Iris pigment epithelial cell (primary cell): ENCODE measurements around the gene SBNO1.
"Not testable (repeated sequence)": the region's sequence is repeated elsewhere in the genome, so short reads cannot be mapped to it uniquely, and the experiment has no call there.

Experiments used
- DNase-seq: peaks from one replicate; pipeline ENCODE4 v3.0.0-alpha.2; 2011; ENCODE audit warnings: low read depth

SBNO1 gene

DNA sequence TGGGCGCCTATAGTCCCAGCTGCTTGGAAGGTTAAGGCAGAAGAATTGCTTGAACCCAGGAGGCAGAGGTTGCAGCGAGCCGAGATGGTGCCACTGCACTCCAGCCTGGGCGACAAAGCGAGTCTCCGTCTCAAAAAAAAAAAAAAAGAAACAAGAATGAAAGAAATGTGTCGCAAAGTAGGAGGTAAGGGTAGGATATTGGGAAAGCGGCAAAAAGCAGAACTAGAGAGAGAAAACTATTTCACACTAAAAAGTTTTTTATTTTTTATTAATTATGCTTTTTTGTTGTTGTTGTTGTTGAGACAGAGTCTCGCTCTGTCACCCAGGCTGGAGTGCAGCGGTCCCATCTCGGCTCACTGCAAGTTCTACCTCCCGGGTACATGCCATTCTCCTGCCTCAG is 17.7 kb downstream of the SBNO1 start:
- no peak for DNase-seq

DNA sequence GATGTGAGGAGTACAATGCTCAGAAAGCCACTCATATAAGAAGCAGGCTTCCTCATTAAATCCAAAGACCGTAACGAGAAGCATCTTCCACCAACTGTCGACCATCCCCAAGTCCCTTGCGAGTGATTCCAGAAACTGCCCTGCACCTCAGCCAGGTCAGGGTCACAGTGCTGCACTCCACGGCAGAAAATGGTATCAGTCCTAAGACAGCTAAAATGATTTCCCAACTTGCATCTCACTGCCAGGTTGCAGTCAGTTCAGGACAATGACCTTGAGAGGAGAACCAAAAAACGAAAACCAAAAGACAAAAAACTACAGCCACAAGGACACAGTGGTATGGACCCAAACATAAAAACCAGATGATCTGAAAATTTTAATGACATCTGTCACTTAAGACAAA is 20.6 kb downstream of the SBNO1 start:
- DNase-seq, result no peak

DNA sequence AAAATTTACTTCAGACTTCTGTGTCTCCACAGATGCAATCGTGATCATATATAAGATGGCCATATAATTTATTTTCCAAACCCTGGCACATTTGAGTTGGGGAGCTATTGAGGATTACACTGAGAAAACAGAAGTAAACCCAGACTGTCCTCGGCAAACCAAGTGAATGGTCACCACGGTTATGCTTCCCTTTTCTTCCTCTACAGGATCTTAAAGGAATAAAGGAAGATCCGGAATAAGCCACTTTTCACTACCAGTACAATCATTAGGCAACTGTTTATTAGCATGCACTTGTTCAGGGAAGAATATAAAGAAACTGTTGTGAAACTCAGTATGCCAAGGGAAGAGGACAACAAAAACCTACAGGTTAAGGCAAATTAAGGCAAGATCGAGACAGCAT is 27.6 kb downstream of the SBNO1 start:
- no peak for DNase-seq

DNA sequence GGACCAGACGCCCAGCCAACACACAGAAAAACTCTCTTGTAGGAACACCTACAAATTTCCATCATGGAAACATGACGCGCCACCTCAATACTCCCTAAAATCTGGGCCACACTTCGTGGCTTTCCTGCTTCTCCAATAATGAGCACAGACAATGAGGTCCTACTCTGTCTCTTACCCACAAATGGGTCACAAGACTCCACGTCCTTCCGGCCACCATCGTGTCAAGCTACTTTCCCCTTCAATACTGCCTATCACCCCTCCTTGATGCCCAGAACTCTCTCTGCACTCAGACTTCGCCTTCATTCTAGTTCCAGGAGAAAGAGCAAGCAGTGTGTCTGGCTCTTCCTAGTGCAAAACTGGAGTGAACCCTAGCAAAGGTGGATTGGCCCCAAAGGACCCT is 28.1 kb downstream of the SBNO1 start:
- no peak for DNase-seq

DNA sequence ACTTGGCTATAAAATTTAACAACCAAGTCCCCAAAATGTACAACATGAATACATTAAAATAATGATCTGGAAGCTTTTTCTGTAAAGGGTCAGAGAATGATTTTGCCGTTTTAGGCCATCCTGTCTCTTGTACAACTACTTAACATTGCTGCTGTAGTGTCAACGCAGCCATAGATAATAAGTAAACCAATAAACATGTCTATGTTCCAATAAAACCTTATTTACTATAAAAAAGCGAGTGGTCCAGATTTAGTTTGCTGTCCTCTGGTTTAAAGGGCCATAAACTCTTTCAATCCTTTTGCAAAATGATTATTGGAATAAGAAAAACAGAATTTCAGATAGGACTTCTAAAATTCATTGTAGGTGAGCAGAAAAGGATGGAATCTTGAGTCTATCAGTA is 29.2 kb downstream of the SBNO1 start:
- DNase-seq, result no peak

DNA sequence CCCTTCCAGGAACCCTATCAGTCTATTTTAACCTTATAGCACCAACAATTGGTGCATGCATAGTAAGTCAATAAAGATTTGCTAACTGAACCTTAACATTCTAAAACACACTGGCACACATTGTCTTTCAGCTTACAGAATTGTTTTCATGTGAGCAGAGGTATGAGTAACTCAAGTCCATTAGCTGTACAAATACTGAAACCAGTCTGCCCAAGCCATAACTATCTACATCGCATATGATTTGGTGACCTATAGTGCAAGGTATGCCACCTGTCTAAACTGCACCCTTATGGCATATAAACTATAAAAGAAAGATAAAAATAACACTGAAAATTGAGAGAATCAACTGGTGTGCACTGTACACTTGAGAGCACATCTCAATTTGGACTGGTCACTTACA is 34.8 kb downstream of the SBNO1 start:
- DNase-seq, result no peak

DNA sequence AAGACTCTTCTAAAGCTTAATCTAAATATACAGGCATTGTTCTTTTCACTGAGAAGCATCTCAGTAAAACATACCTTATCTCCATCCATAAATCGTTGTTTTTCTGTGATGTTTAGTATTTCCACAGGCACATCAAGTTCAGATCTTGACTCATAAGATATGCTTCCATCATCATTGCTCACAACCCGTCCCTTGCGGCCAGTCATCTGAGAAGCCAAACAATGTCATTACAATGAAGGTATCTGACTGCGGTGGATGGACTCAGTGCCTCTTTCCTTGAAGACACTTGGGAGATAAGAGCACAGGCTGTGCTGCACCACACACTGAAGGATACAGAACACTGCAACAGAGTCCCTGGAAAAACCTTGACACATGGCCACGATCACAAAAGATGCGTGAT is 44.8 kb downstream of the SBNO1 start:
- no peak for DNase-seq

DNA sequence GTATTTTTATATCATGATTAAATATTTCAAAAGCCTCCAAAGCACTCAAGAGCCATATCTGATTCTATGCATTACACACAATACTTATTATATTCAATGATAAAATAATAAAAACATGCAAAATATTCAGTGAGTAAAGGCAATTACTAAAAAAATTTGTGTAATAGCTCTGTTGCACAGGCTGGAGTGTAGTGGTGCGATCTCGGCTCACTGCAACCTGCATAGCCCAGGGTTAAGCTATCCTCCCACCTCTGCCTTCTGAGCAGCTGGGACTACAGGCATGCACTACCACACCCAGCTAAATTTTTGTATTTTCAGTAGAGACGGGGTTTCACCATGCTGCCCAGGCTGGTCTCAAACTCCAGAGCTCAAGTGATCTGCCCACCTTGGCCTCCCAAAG is 45.4 kb downstream of the SBNO1 start:
- no peak for DNase-seq

DNA sequence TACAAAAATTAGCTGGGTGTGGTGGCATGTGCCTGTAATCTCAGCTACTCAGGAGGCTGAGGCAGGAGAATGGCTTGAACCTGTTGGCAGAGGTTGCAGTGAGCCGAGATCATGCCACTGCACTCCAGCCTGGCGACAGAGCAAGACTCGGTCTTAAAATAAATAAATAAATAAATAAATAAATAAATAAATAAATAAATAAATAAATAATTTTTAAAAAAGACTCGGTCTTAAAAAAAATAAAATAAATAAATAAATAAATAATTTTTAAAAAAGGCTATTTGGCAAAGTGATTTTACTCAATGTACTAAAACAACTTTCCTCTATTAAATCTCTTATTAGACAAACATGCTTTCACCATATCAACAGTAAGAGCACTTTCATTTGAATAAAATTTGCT is 51.6 kb downstream of the SBNO1 start:
- not testable (repeated sequence) for DNase-seq

DNA sequence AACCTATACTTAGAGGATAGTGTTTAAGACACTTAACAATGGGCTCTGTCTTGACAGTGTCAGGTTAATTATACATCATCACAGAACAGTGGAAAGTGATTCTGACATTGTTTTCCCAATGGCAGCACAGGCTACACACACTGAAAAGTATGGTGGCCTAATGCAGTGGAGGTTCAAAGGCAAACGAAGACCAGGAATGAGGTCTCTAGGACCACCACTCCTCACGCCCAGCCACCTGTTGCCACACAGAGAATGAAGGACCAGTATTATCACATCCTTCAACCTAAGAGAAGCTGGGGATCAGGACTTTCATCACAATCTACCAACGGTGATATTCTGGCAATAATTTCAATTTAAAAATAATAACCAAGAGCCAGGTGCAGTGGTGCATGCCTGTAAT is 58.4 kb downstream of the SBNO1 start:
- DNase-seq, result no peak

DNA sequence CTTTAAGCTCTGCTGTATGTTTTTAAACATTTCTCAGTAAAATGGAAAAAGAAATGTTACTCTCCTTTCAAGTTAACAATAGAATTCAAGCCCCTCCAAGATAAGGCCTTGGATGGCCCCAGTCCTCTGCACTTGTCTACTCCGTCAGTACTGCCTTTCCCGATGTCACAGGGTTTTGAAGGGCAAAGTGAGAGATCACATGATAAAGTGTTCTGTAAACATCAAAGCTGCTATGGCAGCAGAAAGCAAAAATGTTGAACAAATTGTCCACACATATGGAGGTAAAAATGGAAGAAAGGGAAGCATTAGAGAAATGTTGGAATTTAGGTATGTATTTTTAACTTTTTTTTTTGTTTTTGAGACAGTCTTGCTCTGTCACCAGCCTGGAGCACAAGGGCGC is 59.5 kb downstream of the SBNO1 start:
- no peak for DNase-seq

DNA sequence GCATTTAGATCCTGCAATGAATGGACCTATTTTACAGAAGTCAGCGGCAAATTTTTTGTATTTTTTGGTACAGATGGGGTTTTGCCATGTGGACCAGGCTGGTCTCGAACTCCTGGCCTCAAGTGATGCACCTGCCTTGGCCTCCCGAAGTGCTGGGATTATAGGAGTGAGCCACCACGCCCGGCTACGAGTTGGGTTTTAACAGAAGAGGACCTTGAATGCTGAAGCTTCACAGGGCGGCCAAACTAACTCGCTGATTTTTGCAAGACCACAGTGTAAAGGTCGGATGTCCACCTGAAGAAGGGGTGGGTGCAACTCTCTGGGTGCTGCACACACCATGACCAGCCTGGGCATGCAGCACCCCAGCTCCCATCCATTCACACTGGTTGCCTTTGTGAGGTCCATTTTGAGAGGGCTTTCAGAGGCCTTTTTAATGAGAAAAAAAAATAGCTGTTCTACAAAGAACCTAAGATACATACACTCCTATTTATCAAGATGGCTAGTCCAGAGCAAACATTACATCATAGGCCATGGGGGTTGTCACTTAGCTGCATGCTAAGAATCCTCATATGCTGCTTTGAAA is 71.4 kb downstream of the SBNO1 start:
- no peak for DNase-seq

DNA sequence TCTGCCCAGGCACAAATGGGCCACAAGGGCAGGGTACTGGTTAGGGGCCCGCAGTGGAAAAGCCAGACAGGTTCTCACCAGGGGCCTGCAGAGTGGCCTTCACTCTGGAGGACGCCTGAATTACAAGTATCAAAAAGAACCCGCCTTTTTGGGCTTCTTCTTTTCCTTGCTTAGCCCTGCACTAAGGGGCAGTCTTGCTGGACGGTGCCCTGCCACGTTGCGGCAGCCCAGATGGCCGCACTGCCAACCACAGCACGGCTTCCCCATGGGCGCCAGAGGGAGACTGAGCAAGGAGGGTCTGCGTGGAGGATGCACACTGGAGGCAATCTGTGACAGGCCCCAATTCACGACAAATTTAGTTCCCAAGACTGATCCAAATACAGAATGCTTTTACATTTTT is 74.7 kb downstream of the SBNO1 start:
- no peak for DNase-seq

DNA sequence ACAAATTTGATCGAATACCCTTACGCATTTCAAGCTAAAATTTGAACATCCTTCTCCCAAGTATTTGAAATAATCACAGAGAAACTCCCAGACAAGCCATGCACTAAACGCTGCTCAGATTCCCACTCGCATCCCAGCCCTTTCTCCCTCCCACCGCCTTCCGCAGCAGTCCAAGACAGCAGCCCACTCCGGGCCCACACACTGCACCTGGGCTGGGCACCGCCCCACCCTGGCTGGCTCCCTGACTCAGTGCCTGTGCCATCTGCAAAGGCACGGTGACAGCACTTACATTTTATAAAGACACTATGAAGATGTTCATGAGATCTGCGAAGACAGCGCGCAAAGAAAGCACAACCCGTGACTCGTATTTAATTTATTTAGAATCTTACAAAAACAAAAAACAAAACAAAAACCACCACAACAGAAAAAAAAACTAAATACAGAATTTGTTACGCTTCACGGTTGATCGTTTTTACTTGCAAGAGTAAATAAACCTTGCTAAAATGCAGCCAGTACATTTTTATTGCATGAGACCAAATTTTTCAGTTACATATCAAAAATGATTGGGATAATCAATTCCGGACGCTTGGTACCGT is 75.8 kb downstream of the SBNO1 start:
- DNase-seq, result no peak

DNA sequence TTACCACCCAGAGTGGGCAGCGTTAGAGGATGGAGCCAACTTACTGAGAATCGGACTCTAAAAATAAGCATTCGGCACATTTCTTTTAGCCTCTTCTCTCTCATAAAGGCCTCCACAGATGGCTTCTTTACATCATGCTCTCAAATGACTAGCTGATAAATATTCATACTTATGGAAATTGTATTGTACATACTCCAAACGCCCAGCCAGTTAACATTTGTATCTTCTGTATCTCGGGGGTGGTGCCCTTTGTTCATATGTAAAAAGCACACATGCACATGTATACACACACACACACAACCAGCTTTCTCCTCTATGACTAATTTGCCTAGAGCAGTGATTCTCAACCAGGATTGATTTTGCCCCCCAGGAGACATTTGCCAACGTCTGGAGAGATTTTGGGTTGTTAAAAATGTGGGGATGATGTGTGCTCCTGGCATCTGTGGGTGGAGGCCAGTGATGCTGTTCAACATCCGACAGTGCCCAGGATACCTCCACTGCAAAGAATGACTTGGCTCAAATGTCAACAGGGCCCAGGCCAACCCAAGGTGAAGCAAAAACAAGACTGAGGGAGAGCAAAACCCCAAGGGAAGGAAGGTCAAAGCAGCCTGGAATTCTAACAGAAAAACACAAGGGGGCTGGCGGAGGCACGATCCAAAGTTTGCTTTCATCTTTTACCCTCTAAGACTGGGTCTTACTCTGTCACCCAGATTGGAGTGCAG is 77.8 kb downstream of the SBNO1 start:
- DNase-seq, result no peak

DNA sequence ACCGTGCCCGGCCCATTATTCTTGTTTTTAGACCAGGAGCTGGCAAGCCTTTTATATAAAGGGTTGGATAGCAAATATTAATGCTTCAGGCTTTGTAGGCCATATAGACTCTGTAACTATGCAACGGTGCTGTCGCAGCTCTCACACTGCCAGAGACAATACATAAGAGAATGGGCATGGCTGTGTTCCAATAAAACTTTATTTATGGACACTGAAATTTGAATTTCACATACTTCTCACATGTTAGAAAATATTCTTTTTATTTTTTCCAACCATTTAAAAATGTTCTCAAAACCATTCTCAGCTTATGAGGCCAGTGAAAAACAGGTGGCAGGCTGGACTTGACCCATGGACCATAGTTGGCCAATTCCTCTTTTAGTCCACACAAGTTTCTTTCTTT is 80.0 kb downstream of the SBNO1 start:
- DNase-seq, result no peak

DNA sequence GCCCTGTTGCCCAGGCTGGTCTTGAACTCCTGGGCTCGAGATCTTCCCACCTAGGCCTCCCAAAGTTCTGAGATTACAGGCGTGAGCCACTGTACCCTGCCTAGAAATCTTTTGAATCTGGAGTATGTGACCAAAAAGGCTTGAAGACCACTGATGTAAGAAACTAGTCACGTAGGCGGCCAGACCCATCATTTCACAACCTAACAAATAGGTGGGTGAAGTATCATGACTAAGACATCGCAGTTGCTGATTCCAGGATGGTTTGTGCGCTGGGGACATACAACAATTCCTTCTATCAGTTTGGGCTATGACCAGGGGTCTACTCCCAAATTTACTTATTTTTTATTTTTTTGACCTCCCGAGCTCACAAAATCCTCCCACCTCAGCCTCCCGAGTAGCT is 81.2 kb downstream of the SBNO1 start:
- DNase-seq, result no peak

DNA sequence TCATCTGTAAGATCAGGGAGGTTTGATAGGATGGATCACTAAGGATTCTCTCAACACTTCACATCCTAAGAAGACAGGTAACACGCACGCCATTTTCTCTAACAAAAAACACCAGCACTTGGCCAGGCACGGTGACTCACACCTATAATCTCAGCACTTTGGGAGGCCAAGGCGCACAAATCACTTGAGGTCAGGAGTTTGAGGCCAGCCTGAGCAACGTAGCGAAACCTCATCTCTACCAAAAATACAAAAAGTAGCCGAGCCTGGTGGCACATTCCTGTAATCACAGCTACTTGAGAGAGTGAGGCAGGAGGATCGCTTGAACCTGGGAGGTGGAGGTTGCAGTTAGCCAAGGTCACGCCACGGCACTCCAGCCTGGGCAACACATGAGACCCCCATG is 82.5 kb downstream of the SBNO1 start:
- DNase-seq, result no peak

DNA sequence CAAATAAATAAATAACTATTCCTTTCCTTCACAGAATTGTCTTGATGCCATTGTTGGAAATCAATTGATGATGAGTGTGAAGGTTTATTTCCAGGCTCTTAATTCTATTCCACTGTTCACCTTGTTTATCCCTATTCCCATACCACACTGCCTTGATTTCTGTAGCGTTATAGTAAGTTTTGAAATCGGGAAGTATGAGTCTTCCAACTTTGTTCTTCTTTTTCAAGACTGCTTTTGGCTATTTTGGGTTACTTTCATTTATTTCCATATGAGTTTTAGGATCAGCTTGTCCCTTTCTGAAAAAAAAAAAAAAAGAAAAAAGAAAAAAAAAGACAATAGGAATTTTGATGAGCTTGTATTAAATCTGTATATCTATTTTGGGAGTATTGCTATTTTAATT is 83.7 kb downstream of the SBNO1 start:
- DNase-seq, result no peak

DNA sequence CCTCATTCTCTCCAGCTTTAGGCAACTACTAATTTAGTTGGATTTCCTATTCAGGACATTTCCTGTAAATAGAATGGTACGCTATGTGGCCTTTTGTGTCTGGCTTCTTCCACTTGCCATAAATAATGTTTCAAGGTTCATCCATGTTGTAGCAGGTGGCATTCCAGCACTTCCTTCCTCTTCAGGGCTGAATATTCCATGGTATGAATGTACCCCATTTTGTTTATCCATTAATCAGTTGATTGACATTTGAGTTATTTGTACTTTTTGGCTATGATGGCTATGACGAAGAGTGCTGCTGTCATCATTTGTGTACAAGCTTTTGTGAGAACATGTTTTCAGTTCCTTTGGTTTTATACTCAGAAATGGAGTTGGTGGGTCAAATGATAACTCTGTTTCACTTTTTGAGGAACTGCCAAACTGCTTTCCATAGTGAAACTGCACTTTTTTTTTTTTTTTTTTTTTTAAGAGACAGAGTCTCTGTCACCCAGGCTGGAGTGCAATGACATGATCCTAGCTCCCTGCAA is 86.5 kb downstream of the SBNO1 start:
- DNase-seq, result peak; percentile 29

DNA sequence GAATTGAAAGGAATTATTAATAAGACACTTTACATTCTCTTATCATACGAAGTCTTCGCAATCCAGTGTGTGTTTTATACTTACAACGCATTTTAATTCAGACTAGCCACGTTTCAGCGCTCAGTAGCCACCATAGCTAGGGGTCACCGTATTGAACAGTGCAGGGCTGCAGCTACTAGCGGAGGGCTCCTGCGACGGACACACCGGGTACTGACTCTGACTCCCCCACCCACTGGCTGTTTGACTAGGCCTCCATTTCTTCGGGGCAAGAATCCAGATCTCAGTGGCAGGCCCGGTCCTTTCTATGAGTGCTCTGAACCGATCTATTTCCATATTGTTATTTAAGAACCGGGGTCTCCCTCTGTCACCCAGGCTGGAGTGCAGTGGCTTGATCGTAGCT is 91.5 kb downstream of the SBNO1 start:
- DNase-seq, result no peak

DNA sequence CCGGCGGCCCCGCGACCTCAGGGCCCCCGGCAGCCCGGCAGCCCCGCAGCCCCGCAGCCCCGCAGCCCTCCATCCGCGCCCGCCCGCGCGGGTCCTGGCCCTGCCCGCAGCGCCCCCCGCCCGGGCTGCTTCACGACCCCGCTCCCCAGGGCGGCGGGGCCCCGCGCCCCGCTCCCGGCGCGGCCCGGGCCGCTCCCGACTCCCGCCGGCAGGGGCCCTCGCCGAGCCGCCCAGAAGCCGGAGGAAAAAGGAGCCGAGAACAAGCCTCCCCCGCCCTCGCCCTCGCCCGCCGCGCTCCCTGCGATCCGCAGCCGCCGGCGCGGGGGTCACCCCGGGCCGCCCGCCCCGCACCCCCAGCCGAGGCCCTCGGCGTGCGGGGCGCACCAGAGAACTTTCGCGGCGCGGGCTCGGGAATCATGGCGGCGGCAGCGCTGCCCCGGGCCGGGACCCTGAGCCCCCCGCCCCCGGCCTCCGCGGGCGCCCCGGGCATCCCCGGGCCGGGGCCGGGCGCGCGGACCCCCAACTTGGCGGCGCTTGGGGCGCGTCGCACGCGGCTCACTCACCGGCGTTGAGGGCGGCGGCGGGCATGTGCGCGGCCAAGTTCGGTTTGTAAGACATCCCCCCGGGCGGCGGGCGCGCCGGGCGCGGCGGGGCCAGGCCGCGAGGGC is 93.5 kb downstream of the SBNO1 start:
- DNase-seq, result peak; percentile 58
